Gastroesophageal sphincter (tissue), 3 donors: Measurements from ENCODE around the gene RASGEF1C.

Source experiments
- POLR2A ChIP-seq, 2 donors: fragments of 450-650 bp; IDR thresholded peaks; one replicate each; pipeline ENCODE4 v1.6.1; 2017; ENCODE audit warnings: antibody characterized with exemption in 2 of 2, mild to moderate bottlenecking in 2 of 2, moderate library complexity in 1 of 2
- POLR2AphosphoS5 ChIP-seq: sonication (generic); formaldehyde crosslinking; IDR thresholded peaks from one replicate; pipeline ENCODE4 v1.6.1; 2017; ENCODE audit warnings: antibody characterized with exemption
- TF ChIP-seq, protein P1 (sequence below), 4 experiments: fragments of 200-600 bp in 2 of 4; fragments of 450-650 bp in 2 of 4; sonication (generic) in 1 of 4; IDR thresholded peaks; one replicate each; pipeline ENCODE4 v1.5.1; 2017 to 2019; ENCODE audit warnings: antibody characterized with exemption in 4 of 4, mild to moderate bottlenecking in 2 of 4, moderate library complexity in 2 of 4

DNA sequence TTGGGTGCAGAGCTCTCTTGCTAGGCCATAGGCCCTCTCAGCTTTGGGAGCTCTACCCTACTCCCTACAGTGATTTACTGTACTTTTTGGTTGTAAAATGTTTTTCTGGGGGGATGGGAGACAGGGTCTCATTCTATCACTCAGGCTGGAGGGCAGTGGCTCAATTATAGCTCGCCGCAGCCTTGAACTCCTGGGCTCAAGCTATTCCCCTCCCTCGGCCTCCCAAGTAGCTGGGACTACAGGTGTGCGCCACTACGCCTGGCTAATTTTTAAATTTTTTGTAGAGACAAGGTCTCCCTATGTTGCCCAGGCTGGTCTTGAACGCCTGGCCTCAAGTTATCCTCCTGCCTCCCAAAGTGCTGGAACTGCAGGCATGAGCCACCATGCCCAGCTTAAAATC is 115.8 kb downstream of the RASGEF1C start:
- TF ChIP-seq, protein P1, sequence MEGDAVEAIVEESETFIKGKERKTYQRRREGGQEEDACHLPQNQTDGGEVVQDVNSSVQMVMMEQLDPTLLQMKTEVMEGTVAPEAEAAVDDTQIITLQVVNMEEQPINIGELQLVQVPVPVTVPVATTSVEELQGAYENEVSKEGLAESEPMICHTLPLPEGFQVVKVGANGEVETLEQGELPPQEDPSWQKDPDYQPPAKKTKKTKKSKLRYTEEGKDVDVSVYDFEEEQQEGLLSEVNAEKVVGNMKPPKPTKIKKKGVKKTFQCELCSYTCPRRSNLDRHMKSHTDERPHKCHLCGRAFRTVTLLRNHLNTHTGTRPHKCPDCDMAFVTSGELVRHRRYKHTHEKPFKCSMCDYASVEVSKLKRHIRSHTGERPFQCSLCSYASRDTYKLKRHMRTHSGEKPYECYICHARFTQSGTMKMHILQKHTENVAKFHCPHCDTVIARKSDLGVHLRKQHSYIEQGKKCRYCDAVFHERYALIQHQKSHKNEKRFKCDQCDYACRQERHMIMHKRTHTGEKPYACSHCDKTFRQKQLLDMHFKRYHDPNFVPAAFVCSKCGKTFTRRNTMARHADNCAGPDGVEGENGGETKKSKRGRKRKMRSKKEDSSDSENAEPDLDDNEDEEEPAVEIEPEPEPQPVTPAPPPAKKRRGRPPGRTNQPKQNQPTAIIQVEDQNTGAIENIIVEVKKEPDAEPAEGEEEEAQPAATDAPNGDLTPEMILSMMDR (IDR thresholded peaks at IDR 0.05), result no peak
- TF ChIP-seq POLR2A (IDR thresholded peaks at IDR 0.05) (no peak), POLR2AphosphoS5 (no peak)
